ENCODE data around the gene VPS16. TPM values are rescaled to one million over a fixed set of nuclear protein-coding genes. Genes with fewer than 3 reads are reported as not detected.
A peak's percentile ranks its signal among the peaks of the same experiment; 100 is the strongest.

Gene VPS16
- total and polyA plus RNA-seq, 12 donors, result 13.0 to 44.7 (median 20.6) TPM

DNA sequence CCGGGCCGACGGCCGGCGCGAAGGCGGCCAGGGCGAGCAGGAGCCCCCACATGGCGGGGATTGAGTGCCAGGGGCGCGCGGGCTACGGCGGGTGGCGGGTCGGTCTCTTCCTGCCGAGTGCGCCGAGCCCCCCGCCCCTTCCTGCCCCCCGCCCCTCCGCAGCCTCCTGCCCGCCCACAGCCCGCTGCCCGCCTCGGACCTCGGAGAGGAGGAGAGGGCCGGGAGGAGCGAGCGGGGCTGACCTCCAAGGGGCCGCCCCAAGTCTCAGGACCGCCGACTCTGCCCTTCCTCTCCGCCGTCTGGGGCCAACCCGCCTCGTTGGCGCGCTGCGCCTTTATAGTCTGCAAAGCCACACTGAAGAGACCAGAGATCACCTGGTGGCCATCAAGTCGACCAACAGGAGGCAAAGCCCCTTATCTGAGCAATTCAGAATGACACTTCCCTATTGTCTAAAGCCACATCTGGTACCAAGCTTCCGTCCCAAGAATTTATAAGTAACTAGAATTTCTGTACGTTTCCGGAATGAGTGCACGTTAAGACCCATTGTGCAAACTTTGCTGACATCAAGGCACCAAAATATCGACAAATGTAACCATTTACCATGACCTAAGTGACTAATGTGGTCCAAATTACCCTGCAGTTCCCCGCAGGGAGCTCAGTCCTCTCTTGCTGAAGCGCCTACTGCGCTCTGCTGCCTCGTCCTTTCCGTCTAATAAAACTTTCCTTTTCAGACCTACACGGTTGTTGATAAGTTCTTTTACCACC is 39.8 kb upstream of the VPS16 start, which contains the start of gene CPXM1:
TSS of gene CPXM1 (minus strand) at position 107 of the 765 bp plus-strand sequence. CDS start at position 52, 55 bp downstream.
- peak within 1 kb of the TSS in 1 of 10 donors; percentile 47 for H3K27ac ChIP-seq
- WGBS, 2 donors, result 1% methylated on average over 37 to 51 of the region's 52 CpGs
- H3K4me3 ChIP-seq, result peak within 1 kb of the TSS in 9 of 10 donors; percentile 16 to 54 (median 34)
- ATAC-seq (peak in 2 of 8 donors; percentile 26 to 34), DNase-seq (no peak)
- H3K9me3 ChIP-seq, result peaks cover 0 to 4% (median 0%) of the 10 kb centered on the region in 11 donors
- peaks cover 14 to 97% (median 86%) of the 10 kb centered on the region in 7 donors for H3K27me3 ChIP-seq
- intact Hi-C loops (cut with DNase I), result no loop called here
- H3K4me1 ChIP-seq, result peaks cover 0 to 37% (median 12%) of the 10 kb centered on the region in 9 donors
- TF ChIP-seq, protein P1, sequence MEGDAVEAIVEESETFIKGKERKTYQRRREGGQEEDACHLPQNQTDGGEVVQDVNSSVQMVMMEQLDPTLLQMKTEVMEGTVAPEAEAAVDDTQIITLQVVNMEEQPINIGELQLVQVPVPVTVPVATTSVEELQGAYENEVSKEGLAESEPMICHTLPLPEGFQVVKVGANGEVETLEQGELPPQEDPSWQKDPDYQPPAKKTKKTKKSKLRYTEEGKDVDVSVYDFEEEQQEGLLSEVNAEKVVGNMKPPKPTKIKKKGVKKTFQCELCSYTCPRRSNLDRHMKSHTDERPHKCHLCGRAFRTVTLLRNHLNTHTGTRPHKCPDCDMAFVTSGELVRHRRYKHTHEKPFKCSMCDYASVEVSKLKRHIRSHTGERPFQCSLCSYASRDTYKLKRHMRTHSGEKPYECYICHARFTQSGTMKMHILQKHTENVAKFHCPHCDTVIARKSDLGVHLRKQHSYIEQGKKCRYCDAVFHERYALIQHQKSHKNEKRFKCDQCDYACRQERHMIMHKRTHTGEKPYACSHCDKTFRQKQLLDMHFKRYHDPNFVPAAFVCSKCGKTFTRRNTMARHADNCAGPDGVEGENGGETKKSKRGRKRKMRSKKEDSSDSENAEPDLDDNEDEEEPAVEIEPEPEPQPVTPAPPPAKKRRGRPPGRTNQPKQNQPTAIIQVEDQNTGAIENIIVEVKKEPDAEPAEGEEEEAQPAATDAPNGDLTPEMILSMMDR (IDR thresholded peaks at IDR 0.05), result no peak
- no peaks in the 10 kb centered on the region for H3K36me3 ChIP-seq

DNA sequence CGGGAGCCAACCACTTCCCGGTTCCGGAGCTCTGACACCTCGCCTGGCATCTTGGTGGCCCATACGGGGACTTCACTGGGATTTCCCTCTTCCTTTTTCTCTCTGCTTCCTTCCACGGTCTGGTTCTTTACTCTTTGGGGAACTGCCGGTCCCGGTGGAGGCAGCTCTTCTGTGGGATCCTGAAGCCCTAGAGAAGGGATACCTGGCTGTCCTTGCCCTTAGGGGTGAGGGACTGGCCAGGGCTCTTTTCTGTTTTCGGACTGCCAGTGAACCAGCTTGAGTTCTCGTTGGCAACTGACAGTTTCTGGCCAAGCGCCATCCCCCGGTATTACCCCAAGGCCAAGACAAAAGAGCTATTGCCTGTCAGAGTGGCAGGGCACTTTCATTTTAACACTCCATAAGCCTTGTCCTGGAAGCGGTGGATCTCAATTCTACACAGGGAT is 39.2 kb upstream of the VPS16 start:
- DNase-seq, result no peak
- TF ChIP-seq, protein P1 (IDR thresholded peaks at IDR 0.05), result no peak
- Histone ChIP-seq H3K9me3 (peaks cover 0 to 4% (median 0%) of the 10 kb centered on the region in 11 donors), H3K4me3 (peak overlapping the region in 1 of 10 donors; percentile 54), H3K27ac (no peak overlapping the region), H3K4me1 (peaks cover 0 to 37% (median 12%) of the 10 kb centered on the region in 9 donors), H3K36me3 (no peaks in the 10 kb centered on the region), H3K27me3 (peaks cover 15 to 97% (median 92%) of the 10 kb centered on the region in 7 donors)
- WGBS, 2 donors, result 9% methylated on average over 13 of the region's 13 CpGs
- intact Hi-C loops (cut with DNase I), result no loop called here
- no peak for ATAC-seq

DNA sequence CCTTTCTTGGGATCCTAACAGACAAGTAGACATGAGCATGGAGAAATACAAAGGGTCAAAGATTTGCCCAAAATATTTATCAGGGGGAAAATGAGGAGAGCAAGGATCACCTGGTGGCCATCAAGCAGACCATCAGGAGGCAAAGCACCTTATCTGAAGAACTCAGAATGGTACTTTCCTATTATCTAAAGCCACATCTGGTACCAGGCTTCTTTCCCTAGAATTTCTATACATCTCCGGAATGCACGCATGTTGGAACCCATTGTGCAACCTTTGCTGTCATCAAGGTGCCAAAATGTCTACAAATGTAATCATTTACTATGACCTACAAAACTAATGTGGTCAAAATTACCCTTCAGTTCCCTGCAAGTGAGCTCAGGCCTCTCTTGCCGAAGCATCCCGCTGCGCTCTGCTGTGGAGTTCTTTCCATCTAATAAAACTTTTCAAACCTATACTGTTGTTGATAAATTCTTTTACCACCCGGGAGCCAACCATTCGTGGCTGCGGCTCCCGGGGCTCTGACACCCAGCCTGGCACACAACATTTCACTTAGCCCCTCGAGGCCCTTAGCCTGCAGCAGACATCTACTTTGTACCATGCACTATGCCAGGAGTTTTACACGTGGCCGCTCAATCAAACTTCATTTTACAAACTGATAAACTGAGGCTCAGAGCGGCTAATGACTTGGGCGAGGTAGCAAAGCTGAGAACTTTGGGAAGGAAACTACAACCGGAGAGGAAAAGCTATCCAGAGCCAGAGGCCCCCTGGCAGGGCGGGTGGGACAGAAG is 36.3 kb upstream of the VPS16 start:
- ATAC-seq (no peak), DNase-seq (no peak)
- peaks cover 0 to 4% (median 0%) of the 10 kb centered on the region in 11 donors for H3K9me3 ChIP-seq
- intact Hi-C loops (cut with DNase I), result no loop called here
- H3K27ac ChIP-seq, result no peak overlapping the region
- H3K4me1 ChIP-seq, result peaks cover 0 to 36% (median 12%) of the 10 kb centered on the region in 9 donors
- no peak overlapping the region for H3K4me3 ChIP-seq
- 44 to 46% methylated on average over 16 of the region's 16 CpGs for WGBS, 2 donors
- H3K36me3 ChIP-seq, result no peaks in the 10 kb centered on the region
- H3K27me3 ChIP-seq, result peaks cover 15 to 99% (median 96%) of the 10 kb centered on the region in 7 donors
- TF ChIP-seq, protein P1 (IDR thresholded peaks at IDR 0.05), result no peak

All from heart right ventricle (tissue), 16 donors.